HEK293 (cell line): Measurements from ENCODE around the gene PLIN5.

Experiments used
- ZNF112 ChIP-seq: fragments of 450-650 bp; formaldehyde crosslinking; IDR thresholded peaks from 2 replicates; pipeline ENCODE4 v1.5.0; 2017; ENCODE audit warnings: missing biosample characterization, missing genetic modification characterization
- TF ChIP-seq, protein P1 (sequence below): fragments of 450-650 bp; formaldehyde crosslinking; IDR thresholded peaks from 2 replicates; pipeline ENCODE4 v1.5.1; 2016; ENCODE audit warnings: missing biosample characterization, missing genetic modification characterization
- TF ChIP-seq, protein P2 (sequence below): fragments of 450-650 bp; formaldehyde crosslinking; IDR thresholded peaks from 2 replicates; pipeline ENCODE4 v1.5.1; 2017; ENCODE audit warnings: missing biosample characterization, missing genetic modification characterization
- TF ChIP-seq, protein P3 (sequence below): fragments of 450-650 bp; formaldehyde crosslinking; IDR thresholded peaks from 2 replicates; pipeline ENCODE4 v1.5.1; 2016; ENCODE audit warnings: missing biosample characterization, missing genetic modification characterization

DNA sequence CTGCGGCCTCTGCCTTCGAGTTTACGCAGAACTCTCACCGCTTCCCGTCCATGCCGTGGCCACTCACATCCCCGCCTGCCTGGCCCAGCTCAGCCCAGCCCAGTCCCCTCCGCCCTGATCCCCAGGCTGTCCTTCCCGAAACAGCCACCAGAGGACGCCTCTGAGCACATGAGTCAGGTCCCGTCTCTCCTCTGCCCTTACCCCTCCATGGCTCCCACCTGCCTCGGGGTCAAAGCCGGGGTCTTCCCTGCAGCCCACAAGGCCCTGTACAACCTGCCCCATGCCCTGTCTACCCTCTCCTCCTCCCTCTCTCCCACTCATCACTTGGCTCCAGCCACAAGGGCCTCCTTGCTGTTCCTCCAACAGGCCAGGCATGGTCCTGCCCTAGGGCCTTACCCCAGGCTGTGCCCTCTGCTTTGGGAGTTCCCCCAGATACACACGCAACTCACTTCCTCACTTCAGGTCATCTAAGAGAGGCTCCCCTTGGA, 32.6 kb upstream of the PLIN5 start:
- TF ChIP-seq, protein P1, sequence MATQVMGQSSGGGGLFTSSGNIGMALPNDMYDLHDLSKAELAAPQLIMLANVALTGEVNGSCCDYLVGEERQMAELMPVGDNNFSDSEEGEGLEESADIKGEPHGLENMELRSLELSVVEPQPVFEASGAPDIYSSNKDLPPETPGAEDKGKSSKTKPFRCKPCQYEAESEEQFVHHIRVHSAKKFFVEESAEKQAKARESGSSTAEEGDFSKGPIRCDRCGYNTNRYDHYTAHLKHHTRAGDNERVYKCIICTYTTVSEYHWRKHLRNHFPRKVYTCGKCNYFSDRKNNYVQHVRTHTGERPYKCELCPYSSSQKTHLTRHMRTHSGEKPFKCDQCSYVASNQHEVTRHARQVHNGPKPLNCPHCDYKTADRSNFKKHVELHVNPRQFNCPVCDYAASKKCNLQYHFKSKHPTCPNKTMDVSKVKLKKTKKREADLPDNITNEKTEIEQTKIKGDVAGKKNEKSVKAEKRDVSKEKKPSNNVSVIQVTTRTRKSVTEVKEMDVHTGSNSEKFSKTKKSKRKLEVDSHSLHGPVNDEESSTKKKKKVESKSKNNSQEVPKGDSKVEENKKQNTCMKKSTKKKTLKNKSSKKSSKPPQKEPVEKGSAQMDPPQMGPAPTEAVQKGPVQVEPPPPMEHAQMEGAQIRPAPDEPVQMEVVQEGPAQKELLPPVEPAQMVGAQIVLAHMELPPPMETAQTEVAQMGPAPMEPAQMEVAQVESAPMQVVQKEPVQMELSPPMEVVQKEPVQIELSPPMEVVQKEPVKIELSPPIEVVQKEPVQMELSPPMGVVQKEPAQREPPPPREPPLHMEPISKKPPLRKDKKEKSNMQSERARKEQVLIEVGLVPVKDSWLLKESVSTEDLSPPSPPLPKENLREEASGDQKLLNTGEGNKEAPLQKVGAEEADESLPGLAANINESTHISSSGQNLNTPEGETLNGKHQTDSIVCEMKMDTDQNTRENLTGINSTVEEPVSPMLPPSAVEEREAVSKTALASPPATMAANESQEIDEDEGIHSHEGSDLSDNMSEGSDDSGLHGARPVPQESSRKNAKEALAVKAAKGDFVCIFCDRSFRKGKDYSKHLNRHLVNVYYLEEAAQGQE (tag by site-specific recombination) = no peak
- TF ChIP-seq, protein P2, sequence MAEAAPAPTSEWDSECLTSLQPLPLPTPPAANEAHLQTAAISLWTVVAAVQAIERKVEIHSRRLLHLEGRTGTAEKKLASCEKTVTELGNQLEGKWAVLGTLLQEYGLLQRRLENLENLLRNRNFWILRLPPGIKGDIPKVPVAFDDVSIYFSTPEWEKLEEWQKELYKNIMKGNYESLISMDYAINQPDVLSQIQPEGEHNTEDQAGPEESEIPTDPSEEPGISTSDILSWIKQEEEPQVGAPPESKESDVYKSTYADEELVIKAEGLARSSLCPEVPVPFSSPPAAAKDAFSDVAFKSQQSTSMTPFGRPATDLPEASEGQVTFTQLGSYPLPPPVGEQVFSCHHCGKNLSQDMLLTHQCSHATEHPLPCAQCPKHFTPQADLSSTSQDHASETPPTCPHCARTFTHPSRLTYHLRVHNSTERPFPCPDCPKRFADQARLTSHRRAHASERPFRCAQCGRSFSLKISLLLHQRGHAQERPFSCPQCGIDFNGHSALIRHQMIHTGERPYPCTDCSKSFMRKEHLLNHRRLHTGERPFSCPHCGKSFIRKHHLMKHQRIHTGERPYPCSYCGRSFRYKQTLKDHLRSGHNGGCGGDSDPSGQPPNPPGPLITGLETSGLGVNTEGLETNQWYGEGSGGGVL (tag by site-specific recombination) = no peak
- TF ChIP-seq, protein P3, sequence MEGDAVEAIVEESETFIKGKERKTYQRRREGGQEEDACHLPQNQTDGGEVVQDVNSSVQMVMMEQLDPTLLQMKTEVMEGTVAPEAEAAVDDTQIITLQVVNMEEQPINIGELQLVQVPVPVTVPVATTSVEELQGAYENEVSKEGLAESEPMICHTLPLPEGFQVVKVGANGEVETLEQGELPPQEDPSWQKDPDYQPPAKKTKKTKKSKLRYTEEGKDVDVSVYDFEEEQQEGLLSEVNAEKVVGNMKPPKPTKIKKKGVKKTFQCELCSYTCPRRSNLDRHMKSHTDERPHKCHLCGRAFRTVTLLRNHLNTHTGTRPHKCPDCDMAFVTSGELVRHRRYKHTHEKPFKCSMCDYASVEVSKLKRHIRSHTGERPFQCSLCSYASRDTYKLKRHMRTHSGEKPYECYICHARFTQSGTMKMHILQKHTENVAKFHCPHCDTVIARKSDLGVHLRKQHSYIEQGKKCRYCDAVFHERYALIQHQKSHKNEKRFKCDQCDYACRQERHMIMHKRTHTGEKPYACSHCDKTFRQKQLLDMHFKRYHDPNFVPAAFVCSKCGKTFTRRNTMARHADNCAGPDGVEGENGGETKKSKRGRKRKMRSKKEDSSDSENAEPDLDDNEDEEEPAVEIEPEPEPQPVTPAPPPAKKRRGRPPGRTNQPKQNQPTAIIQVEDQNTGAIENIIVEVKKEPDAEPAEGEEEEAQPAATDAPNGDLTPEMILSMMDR (tag by site-specific recombination) = peak; percentile 92
- TF ChIP-seq ZNF112 (tag by site-specific recombination) = no peak
